Activated CD4-positive, alpha-beta memory T cell treated with anti-CD3 and anti-CD28 coated beads for 36 hours (primary cell): ENCODE results near the gene C20orf96. TPM values are rescaled to one million over a fixed set of nuclear protein-coding genes. Genes with fewer than 3 reads are reported as not detected.
"Not testable (repeated sequence)": the region's sequence is repeated elsewhere in the genome, so short reads cannot be mapped to it uniquely, and the experiment has no call there.

ENCODE experiments used
- CTCF ChIA-PET: fragments of 350-600 bp; sonication (Branson Sonifier 250); formaldehyde crosslinking; loops from one replicate; lab custom pipeline; 2021; ENCODE audit warnings: antibody characterized with exemption, inconsistent platforms; lab: Charles Lee
- POLR2A ChIA-PET: fragments of 350-600 bp; sonication (Branson Sonifier 250); formaldehyde crosslinking; loops from one replicate; lab custom pipeline; 2021; ENCODE audit warnings: antibody characterized with exemption; lab: Charles Lee
- DNase-seq: peaks from one replicate; pipeline ENCODE4 v3.0.0-alpha.2; 2020
- H3K27ac Mint-ChIP-seq: one replicate; pipeline ENCODE4 v1.8.0; 2021; ENCODE audit warnings: mixed read lengths
- H3K27me3 Mint-ChIP-seq: one replicate; pipeline ENCODE4 v1.8.0; 2021; ENCODE audit warnings: mixed read lengths
- H3K36me3 Mint-ChIP-seq: one replicate; pipeline ENCODE4 v1.8.0; 2021; ENCODE audit warnings: mixed read lengths
- H3K4me1 Mint-ChIP-seq: one replicate; pipeline ENCODE4 v1.8.0; 2021; ENCODE audit warnings: low read depth, mixed read lengths
- H3K4me3 Mint-ChIP-seq: one replicate; pipeline ENCODE4 v1.8.0; 2021; ENCODE audit warnings: mild to moderate bottlenecking, mixed read lengths
- H3K9me3 Mint-ChIP-seq: one replicate; pipeline ENCODE4 v1.8.0; 2021; ENCODE audit warnings: mixed read lengths
- intact Hi-C: fragments of 100-400 bp; cut with micrococcal nuclease; formaldehyde crosslinking; loops from one replicate; pipeline ENCODE4 v1.15.1; 2023
- total RNA-seq, 2 experiments: library from RNA; stranded (reverse); gene quantifications; one replicate each; pipeline ENCODE4 v1.2.3, GENCODE V29; 2021

The C20orf96 gene
- total RNA-seq, 2 experiments from 2014 or later, result 5.4 to 6.4 TPM

DNA sequence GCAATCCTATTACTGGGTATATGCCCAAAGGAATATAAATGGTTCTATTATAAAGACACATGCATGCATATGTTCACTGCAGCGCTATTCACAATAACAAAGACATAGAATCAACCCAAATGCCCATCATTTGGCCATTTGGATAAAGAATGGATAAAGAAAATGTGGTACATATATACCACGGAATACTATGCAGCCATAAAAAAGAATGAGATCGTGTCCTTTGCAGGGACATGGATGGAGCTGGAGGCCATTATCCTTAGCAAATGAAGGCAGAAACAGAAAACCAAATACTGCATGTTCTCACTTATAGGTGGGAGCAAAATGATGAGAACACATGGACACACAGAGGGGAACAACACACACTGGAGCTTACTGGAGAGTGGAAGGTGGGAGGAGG, 64.7 kb downstream of the C20orf96 start:
- DNase-seq, POLR2A ChIA-PET, H3K27me3 Mint-ChIP-seq, H3K4me3 Mint-ChIP-seq, intact Hi-C loops, H3K27ac Mint-ChIP-seq, H3K9me3 Mint-ChIP-seq, H3K36me3 Mint-ChIP-seq: not testable (repeated sequence)
- CTCF ChIA-PET, result interaction anchor here (1.0 to 2.1 kb wide), 2 partner anchors 9 to 40 kb away, joined by 3 to 9 read pairs; no protein-coding TSS in a partner anchor
- H3K4me1 Mint-ChIP-seq, result peaks cover 10% of the 10 kb centered on the region

DNA sequence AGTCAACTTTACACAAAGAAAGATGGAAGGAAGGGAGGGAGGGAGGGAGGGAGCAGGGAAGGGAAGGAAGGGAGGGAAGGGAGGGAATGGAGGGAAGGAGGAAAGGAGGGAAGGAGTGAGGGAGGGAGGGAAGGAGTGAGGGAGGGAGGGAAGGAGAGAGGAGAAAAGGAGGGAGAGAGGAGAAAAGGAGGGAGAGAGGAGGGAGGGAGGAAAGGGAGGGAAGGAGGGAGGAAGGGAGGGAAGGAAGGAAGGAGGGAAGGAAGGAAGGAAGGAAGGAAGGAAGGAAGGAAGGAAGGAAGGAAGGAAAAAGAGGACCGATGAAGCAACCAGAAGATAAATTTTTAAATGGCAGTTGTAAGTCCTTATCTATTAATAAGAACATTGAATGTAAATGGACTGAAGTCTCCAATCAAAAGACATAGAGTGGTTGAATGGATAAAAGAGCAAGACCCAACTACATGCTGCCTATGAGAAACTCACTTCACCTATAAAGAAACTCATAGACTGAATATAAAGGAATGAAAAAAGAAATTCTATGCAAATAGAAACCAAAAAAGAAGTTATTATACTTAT, 69.2 kb downstream of the C20orf96 start:
- Mint-ChIP-seq H3K27ac (no peak overlapping the region), H3K4me1 (no peaks in the 10 kb centered on the region), H3K4me3 (no peak overlapping the region), H3K36me3 (no peaks in the 10 kb centered on the region), H3K27me3 (peaks cover 23% of the 10 kb centered on the region), H3K9me3 (peaks cover 3% of the 10 kb centered on the region)
- ChIA-PET POLR2A (no interaction called here), CTCF (no interaction called here)
- no peak for DNase-seq
- intact Hi-C loops, result no loop called here

Other genes with a start within 250 kb of the C20orf96 start
- not detected for gene DEFB125, start 203.1 kb downstream of the C20orf96 start, total RNA-seq
- not detected for gene DEFB126, start 148.2 kb downstream of the C20orf96 start, total RNA-seq
- gene DEFB127, start 133.3 kb downstream of the C20orf96 start, total RNA-seq, result not detected
- not detected for gene DEFB128, start 101.0 kb downstream of the C20orf96 start, total RNA-seq
- gene DEFB129, start 63.5 kb downstream of the C20orf96 start, total RNA-seq, result not detected
- gene DEFB132, start 33.0 kb downstream of the C20orf96 start, total RNA-seq, result not detected
- gene ZCCHC3, start 6.8 kb upstream of the C20orf96 start, total RNA-seq, result 10 to 100 TPM; 15.2 to 15.9 TPM
- 1 to 10 TPM; 4.4 to 4.7 TPM for gene SOX12, start 34.8 kb upstream of the C20orf96 start, total RNA-seq
- gene NRSN2, start 56.4 kb upstream of the C20orf96 start, total RNA-seq, result 1 to 10 TPM; 9.5 to 9.7 TPM
- 10 to 100 TPM; 42.6 to 43.5 TPM for gene TRIB3, start 90.0 kb upstream of the C20orf96 start, total RNA-seq
- 100 to 1,000 TPM; 137 to 139 TPM for gene RBCK1, start 117.5 kb upstream of the C20orf96 start, total RNA-seq
- gene TBC1D20, start 171.8 kb upstream of the C20orf96 start, total RNA-seq, result 10 to 100 TPM; 18.8 to 20.4 TPM